Endothelial cell of umbilical vein (primary cell): ENCODE results near the gene ULK4. TPM values are rescaled to one million over a fixed set of nuclear protein-coding genes. Genes with fewer than 3 reads are reported as not detected.

ENCODE experiments used
- BruUV-seq: library from RNA; stranded (reverse); fragments of 400-500 nt; replicated peaks from 2 replicates; lab custom pipeline; 2021; lab: Mats Ljungman, UMichigan
- CTCF ChIA-PET: fragments of 300-600, 350-600 bp; sonication (Branson Sonifier 250); formaldehyde crosslinking; loops from one replicate; lab custom pipeline; 2021; ENCODE audit warnings: antibody characterized with exemption, inconsistent platforms; lab: Charles Lee
- POLR2A ChIA-PET: fragments of 300-600, 350-600 bp; sonication (Branson Sonifier 250); formaldehyde crosslinking; loops from one replicate; lab custom pipeline; 2021; ENCODE audit warnings: antibody characterized with exemption, inconsistent platforms; lab: Charles Lee
- DNase-seq: peaks from one replicate; pipeline ENCODE4 v3.0.0-alpha.2; 2011; ENCODE audit warnings: low read depth, low spot score
- FAIRE-seq: peaks from 2 replicates; lab custom pipeline; 2011; peaks lifted over from hg19 to GRCh38; lab: Jason Lieb, UNC
- H2AFZ ChIP-seq: 2 replicates; pipeline ENCODE4 v1.6.0; 2012; ENCODE audit warnings: low read depth, low read length, control low read depth, inconsistent platforms
- H3K27ac ChIP-seq: 2 replicates; pipeline ENCODE4 v1.5.1; 2011; ENCODE audit warnings: low read depth, mild to moderate bottlenecking, control low read depth, low read length, moderate library complexity; ENCODE audit not compliant: insufficient read depth
- H3K27me3 ChIP-seq, 2 experiments: 2 replicates each; pipeline versions ENCODE4 v1.6.0 to v1.6.1; 2011; ENCODE audit warnings: low read length in 2 of 2, mixed read lengths in 1 of 2; ENCODE audit not compliant: control insufficient read depth in 2 of 2, insufficient read depth in 2 of 2
- H3K36me3 ChIP-seq, 2 experiments: 2 replicates in 1 of 2; 3 replicates in 1 of 2; pipeline ENCODE4 v1.5.1; 2011; ENCODE audit warnings: low read length in 2 of 2, mild to moderate bottlenecking in 1 of 2, moderate library complexity in 1 of 2; ENCODE audit not compliant: control insufficient read depth in 2 of 2, insufficient read depth in 2 of 2; ENCODE audit errors: extremely low read depth in 1 of 2
- H3K4me1 ChIP-seq: 3 replicates; pipeline ENCODE4 v1.5.1; 2011; ENCODE audit warnings: mild to moderate bottlenecking, low read length; ENCODE audit not compliant: control insufficient read depth, insufficient read depth; ENCODE audit errors: extremely low read depth
- H3K4me2 ChIP-seq: 2 replicates; pipeline ENCODE4 v1.6.1; 2011; ENCODE audit warnings: low read length, control low read depth, mixed read lengths; ENCODE audit not compliant: insufficient read depth
- H3K4me3 ChIP-seq, 3 experiments: fragments of 200-600 bp in 1 of 3; sonication (generic), shearing (Covaris generic) in 1 of 3; replicated peaks in 1 of 3; 2 replicates each; pipeline ENCODE4 v1.5.1; 2011 to 2016; ENCODE audit warnings: control low read depth in 3 of 3, low read length in 3 of 3, mild to moderate bottlenecking in 2 of 3, inconsistent platforms in 1 of 3, low read depth in 1 of 3, moderate library complexity in 1 of 3; ENCODE audit not compliant: insufficient read depth in 1 of 3
- H3K79me2 ChIP-seq: 2 replicates; pipeline ENCODE4 v1.6.0; 2012; ENCODE audit warnings: low read length, inconsistent platforms; ENCODE audit not compliant: control insufficient read depth, insufficient read depth
- H3K9ac ChIP-seq: replicated peaks from 2 replicates; pipeline ENCODE3; 2011; ENCODE audit warnings: low read length, control low read depth; ENCODE audit not compliant: insufficient read depth; ENCODE audit errors: extremely low read depth
- H3K9me1 ChIP-seq: replicated peaks from 3 replicates; pipeline ENCODE4 v1.6.0; 2011; ENCODE audit warnings: mild to moderate bottlenecking, low read length; ENCODE audit not compliant: control insufficient read depth, insufficient read depth; ENCODE audit errors: extremely low read depth
- H3K9me3 ChIP-seq: replicated peaks from 2 replicates; pipeline ENCODE4 v1.5.1; 2012; ENCODE audit warnings: low read length, inconsistent platforms; ENCODE audit not compliant: control insufficient read depth, insufficient read depth
- H4K20me1 ChIP-seq: replicated peaks from 2 replicates; pipeline ENCODE3; 2011; ENCODE audit warnings: mild to moderate bottlenecking, low read length; ENCODE audit not compliant: control insufficient read depth, insufficient read depth; ENCODE audit errors: extremely low read depth
- CTCF ChIP-seq, 2 donors: IDR thresholded peaks; 1 replicate in 1 of 2; 2 replicates in 1 of 2; pipeline ENCODE4 v1.5.1; 2011; ENCODE audit warnings: low read length in 2 of 2, mild to moderate bottlenecking in 2 of 2, moderate library complexity in 2 of 2, control low read depth in 1 of 2, inconsistent platforms in 1 of 2, low read depth in 1 of 2; ENCODE audit not compliant: insufficient read depth in 1 of 2; ENCODE audit errors: extremely low read depth in 1 of 2
- EZH2 ChIP-seq: IDR thresholded peaks from 2 replicates; pipeline ENCODE4 v1.6.1; 2012; ENCODE audit warnings: borderline replicate concordance, low read depth, mild to moderate bottlenecking, moderate library complexity, low read length, inconsistent platforms; ENCODE audit not compliant: severe bottlenecking
- FOS ChIP-seq: IDR thresholded peaks from 2 replicates; pipeline ENCODE4 v1.6.1; 2011; ENCODE audit warnings: mild to moderate bottlenecking, low read length, moderate library complexity, borderline replicate concordance; ENCODE audit not compliant: insufficient read depth
- GATA2 ChIP-seq: IDR thresholded peaks from 2 replicates; pipeline ENCODE4 v1.7.0; 2011; ENCODE audit warnings: low read depth, mild to moderate bottlenecking, moderate library complexity, mixed read lengths, low read length; ENCODE audit not compliant: insufficient read length, insufficient read depth
- JUN ChIP-seq: IDR thresholded peaks from 2 replicates; pipeline ENCODE4 v1.6.1; 2011; ENCODE audit warnings: borderline replicate concordance, low read depth; ENCODE audit not compliant: insufficient read length, insufficient read depth
- MAX ChIP-seq: IDR thresholded peaks from 2 replicates; pipeline ENCODE4 v1.6.1; 2011; ENCODE audit not compliant: insufficient read depth, insufficient read length
- MYC ChIP-seq: IDR thresholded peaks from one replicate; pipeline ENCODE4 v1.6.1; 2011; ENCODE audit warnings: mild to moderate bottlenecking, low read depth, low read length
- POLR2A ChIP-seq: IDR thresholded peaks from 2 replicates; pipeline ENCODE4 v1.6.1; 2012; ENCODE audit warnings: low read depth, mild to moderate bottlenecking, control low read depth, low read length
- POLR2AphosphoS5 ChIP-seq: IDR thresholded peaks from 2 replicates; pipeline ENCODE4 v1.6.1; 2012; ENCODE audit warnings: low read depth, mild to moderate bottlenecking, control low read depth, low read length, moderate library complexity; ENCODE audit not compliant: insufficient read depth
- dilution Hi-C: fragments of 300-500 bp; cut with MboI; formaldehyde crosslinking; loops from one replicate; pipeline ENCODE4 v1.15.0; 2019; ENCODE audit warnings: low sequenced_read_pairs; ENCODE audit not compliant: extremely low pct_ligation_motif_present
- intact Hi-C: fragments of 100-400 bp; cut with micrococcal nuclease; formaldehyde crosslinking; loops from one replicate; pipeline ENCODE4 v1.10.0; 2022
- polyA plus RNA-seq, 4 experiments: library from polyadenylated mRNA; depleted of rRNA in 3 of 4; stranded (reverse) in 3 of 4; unstranded in 1 of 4; fragments of >200 nt; gene quantifications; 2 replicates each; pipeline versions ENCODE4 v1.2.1 to v1.2.3, GENCODE V29; 2011 to 2012; ENCODE audit warnings: missing spikeins in 1 of 4
- total RNA-seq: library from RNA; stranded (reverse); gene quantifications from 2 replicates; pipeline ENCODE4 v1.2.3, GENCODE V29; 2021

The ULK4 gene
- total and polyA plus RNA-seq, 2 donors (not counting 3 experiments of a cell fraction or from before 2014, with no cell fraction given) = 3.3 to 16.0 TPM

GRCh38 chr3:41898631-41899030 is 63.3 kb downstream of the ULK4 start:
- no peak overlapping the region for H3K4me3 ChIP-seq
- no peaks in the 10 kb centered on the region for H3K27me3 ChIP-seq
- H4K20me1 ChIP-seq = no peaks in the 10 kb centered on the region
- no peak overlapping the region for H3K9ac ChIP-seq
- H2AFZ ChIP-seq = no peak overlapping the region
- H3K9me1 ChIP-seq = no peaks in the 10 kb centered on the region
- DNase-seq (no peak), FAIRE-seq (no peak)
- POLR2A ChIA-PET = no interaction called here
- CTCF ChIA-PET = interaction anchor here (5.2 to 7.4 kb wide), 2 partner anchors 201 to 292 kb away, joined by 52 to 105 read pairs; no protein-coding TSS in a partner anchor
- BruUV-seq = no TSS peak
- intact Hi-C loops (no loop called here), dilution Hi-C loops (no loop called here)
- peaks cover 6% of the 10 kb centered on the region for H3K4me1 ChIP-seq
- H3K36me3 ChIP-seq = no peaks in the 10 kb centered on the region
- H3K79me2 ChIP-seq = no peaks in the 10 kb centered on the region
- H3K4me2 ChIP-seq = no peak overlapping the region
- no peak overlapping the region for H3K27ac ChIP-seq
- no peaks in the 10 kb centered on the region for H3K9me3 ChIP-seq
- TF ChIP-seq POLR2A (no peak), EZH2 (no peak), MAX (no peak), CTCF (IDR thresholded peaks at IDR 0.05; ENCODE audit: extremely low read depth in 1 of 2, insufficient read depth in 1 of 2, low read depth in 1 of 2, low read length in 2 of 2) (no peak), FOS (no peak), GATA2 (no peak), JUN (no peak), MYC (no peak), POLR2AphosphoS5 (no peak)
